ENCODE data around the gene TRMT2A. TPM values are rescaled to one million over a fixed set of nuclear protein-coding genes. Genes with fewer than 3 reads are reported as not detected.

The TRMT2A gene
- total and polyA plus RNA-seq, 2 of the 8 experiments (the other 6 are each of a cell fraction or from before 2014, with no cell fraction given), result 44.9 to 50.3 TPM

DNA sequence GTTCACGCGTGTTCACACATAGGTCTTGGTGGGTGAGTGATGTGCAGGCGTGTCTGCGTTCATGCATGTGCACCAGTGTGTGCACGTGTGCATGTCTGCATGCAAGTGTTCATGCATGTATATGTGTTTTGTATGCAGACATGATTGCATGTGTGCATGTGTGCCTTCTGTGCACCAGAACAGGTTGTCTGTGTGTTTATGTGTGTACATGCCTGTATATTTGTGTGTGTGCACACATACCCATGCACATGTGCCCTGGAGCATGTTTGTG lies 19.5 kb upstream of the TRMT2A start:
- no peak overlapping the region for H2BK15ac ChIP-seq (ENCODE audit: low read length)
- no peaks in the 10 kb centered on the region for H3K9me3 ChIP-seq (ENCODE audit: insufficient read depth in 2 of 2, low read depth in 1 of 2, low read length in 1 of 2)
- H3K4me2 ChIP-seq (ENCODE audit: insufficient read depth in 1 of 2, low read depth in 2 of 2, low read length in 2 of 2), result no peak overlapping the region
- H3K4me1 ChIP-seq (replicated peaks in 1 of 4; ENCODE audit: control insufficient read depth in 3 of 4, insufficient read depth in 4 of 4, low read length in 3 of 4), result peaks cover 0 to 7% (median 6%) of the 10 kb centered on the region in 4 experiments; a peak in 4 of 7 replicates
- peak overlapping the region; percentile 85 for H3K4ac ChIP-seq (replicated peaks; ENCODE audit: insufficient read length, low read depth, low read length)
- peaks cover 21% of the 10 kb centered on the region for H3K79me1 ChIP-seq (ENCODE audit: low read depth, low read length)
- FAIRE-seq, result no peak
- peak overlapping the region; percentile 90 for H2BK5ac ChIP-seq (ENCODE audit: low read depth, low read length)
- H3K23me2 ChIP-seq (ENCODE audit: low read depth, low read length), result peaks cover 7% of the 10 kb centered on the region; the same call in 1 of the 2 replicates
- H3K27me3 ChIP-seq (replicated peaks in 1 of 4; ENCODE audit: control insufficient read depth in 3 of 4, extremely low read depth in 1 of 4, insufficient read depth in 3 of 4, low read length in 3 of 4), result no peaks in the 10 kb centered on the region; a peak in 2 of 7 replicates
- no peak for DNase-seq (ENCODE audit: low read depth in 1 of 2, low spot score in 2 of 2)
- no peak overlapping the region for H2AK5ac ChIP-seq (ENCODE audit: low read depth, low read length)
- H2BK12ac ChIP-seq (ENCODE audit: low read depth, low read length), result no peak overlapping the region
- no peak overlapping the region for H4K91ac ChIP-seq (replicated peaks; ENCODE audit: insufficient read length, low read length)
- H3K9ac ChIP-seq (replicated peaks in 1 of 4; ENCODE audit: extremely low read depth in 1 of 4, low read depth in 3 of 4, low read length in 3 of 4), result no peak overlapping the region; a peak in 1 of 7 replicates
- H2BK20ac ChIP-seq (ENCODE audit: low read length), result no peak overlapping the region
- peaks cover 15 to 36% of the 10 kb centered on the region in 2 experiments for H4K20me1 ChIP-seq (replicated peaks in 1 of 2; ENCODE audit: control insufficient read depth in 1 of 2, insufficient read depth in 2 of 2, low read length in 2 of 2)
- H4K8ac ChIP-seq (ENCODE audit: extremely low read depth, insufficient read depth, low read length), result no peak overlapping the region
- no peak overlapping the region for H3K27ac ChIP-seq (ENCODE audit: low read depth, low read length)
- H3K4me3 ChIP-seq (ENCODE audit: extremely low read depth in 1 of 4, insufficient read depth in 2 of 4, low read depth in 3 of 4, low read length in 4 of 4), result no peak overlapping the region
- no peak overlapping the region for H4K5ac ChIP-seq (ENCODE audit: insufficient read length, low read depth, low read length)
- no peak overlapping the region for H2AFZ ChIP-seq (ENCODE audit: low read length)
- no peak overlapping the region for H3K18ac ChIP-seq (ENCODE audit: extremely low read depth, low read length)
- no peak overlapping the region for H3K56ac ChIP-seq (replicated peaks; ENCODE audit: insufficient read length, low read depth, low read length)
- H3K36me3 ChIP-seq (ENCODE audit: control insufficient read depth in 2 of 4, insufficient read depth in 4 of 4, low read length in 3 of 4), result 0 out of 8 replicates have a peak, but pooled peaks cover 0 to 4% (median 0%) of the 10 kb centered on the region in 4 experiments
- no peak overlapping the region for H3K23ac ChIP-seq (ENCODE audit: insufficient read length)
- WGBS, 2 experiments (ENCODE audit: extremely low coverage in 1 of 2, insufficient coverage in 1 of 2, insufficient read length in 1 of 2, insufficient replicate concordance in 2 of 2, low coverage in 1 of 2, low lambda C conversion rate in 2 of 2, missing lambda C conversion rate in 1 of 2), result 88% methylated on average over 5 of the region's 5 CpGs; no CpG with 5 or more reads in 1 of the 2 experiments
- H3K79me2 ChIP-seq (ENCODE audit: control insufficient read depth in 1 of 2, insufficient read depth in 2 of 2, low read length in 2 of 2), result peaks cover 0 to 21% of the 10 kb centered on the region in 2 experiments; a peak in 3 of 4 replicates
- POLR2A ChIA-PET (ENCODE audit: partially characterized antibody), result interaction anchor here (6.3 to 10.1 kb wide), 2 partner anchors 9 to 18 kb away, joined by 40 to 104 read pairs; partner anchors contain the start of gene TRMT2A
- H2BK120ac ChIP-seq (replicated peaks; ENCODE audit: low read depth, low read length), result no peak overlapping the region
- no peak overlapping the region for H3K14ac ChIP-seq (ENCODE audit: insufficient read length)
- CTCF ChIA-PET (ENCODE audit: partially characterized antibody), result no interaction called here
- no peak for TF ChIP-seq MAFK (IDR thresholded peaks at IDR 0.05; ENCODE audit: low read depth, low read length)
- no peak for TF ChIP-seq NANOG (IDR thresholded peaks at IDR 0.05; ENCODE audit: insufficient read depth, low read depth, low read length, poor library complexity, severe bottlenecking)
- TF ChIP-seq, protein P1, sequence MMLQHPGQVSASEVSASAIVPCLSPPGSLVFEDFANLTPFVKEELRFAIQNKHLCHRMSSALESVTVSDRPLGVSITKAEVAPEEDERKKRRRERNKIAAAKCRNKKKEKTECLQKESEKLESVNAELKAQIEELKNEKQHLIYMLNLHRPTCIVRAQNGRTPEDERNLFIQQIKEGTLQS (IDR thresholded peaks at IDR 0.05; ENCODE audit: insufficient read depth, low read depth, low read length), result no peak
- no peak for TF ChIP-seq SIX5 (IDR thresholded peaks at IDR 0.05; ENCODE audit: low read depth, low read length)
- no peak for TF ChIP-seq YY1 (IDR thresholded peaks at IDR 0.05; ENCODE audit: low read depth, low read length)
- TF ChIP-seq RAD21 (IDR thresholded peaks at IDR 0.05 in 1 of 2, conservative IDR thresholded peaks at IDR 0.05 in 1 of 2; ENCODE audit: low read depth in 2 of 2, low read length in 2 of 2), result no peak
- TF ChIP-seq JUN (IDR thresholded peaks at IDR 0.05; ENCODE audit: low read depth, low read length), result no peak
- TF ChIP-seq GTF2F1 (IDR thresholded peaks at IDR 0.05; ENCODE audit: borderline replicate concordance, low read depth, low read length), result no peak
- no peak for TF ChIP-seq KDM4A (IDR thresholded peaks at IDR 0.05; ENCODE audit: low read depth, low read length, severe bottlenecking)
- TF ChIP-seq ZNF274 (IDR thresholded peaks at IDR 0.05; ENCODE audit: borderline replicate concordance, extremely low read depth, low read length), result no peak
- no peak for TF ChIP-seq E2F6 (IDR thresholded peaks at IDR 0.05)
- TF ChIP-seq MAX (IDR thresholded peaks at IDR 0.05), result no peak
